ENCODE results near the gene PIEZO1. TPM values are rescaled to one million over a fixed set of nuclear protein-coding genes. Genes with fewer than 3 reads are reported as not detected.

The PIEZO1 gene
- total and polyA plus RNA-seq, 9 of the 15 experiments (the other 6 are each of a cell fraction or from before 2014, with no cell fraction given), result 3.6 to 432 (median 131) TPM

DNA sequence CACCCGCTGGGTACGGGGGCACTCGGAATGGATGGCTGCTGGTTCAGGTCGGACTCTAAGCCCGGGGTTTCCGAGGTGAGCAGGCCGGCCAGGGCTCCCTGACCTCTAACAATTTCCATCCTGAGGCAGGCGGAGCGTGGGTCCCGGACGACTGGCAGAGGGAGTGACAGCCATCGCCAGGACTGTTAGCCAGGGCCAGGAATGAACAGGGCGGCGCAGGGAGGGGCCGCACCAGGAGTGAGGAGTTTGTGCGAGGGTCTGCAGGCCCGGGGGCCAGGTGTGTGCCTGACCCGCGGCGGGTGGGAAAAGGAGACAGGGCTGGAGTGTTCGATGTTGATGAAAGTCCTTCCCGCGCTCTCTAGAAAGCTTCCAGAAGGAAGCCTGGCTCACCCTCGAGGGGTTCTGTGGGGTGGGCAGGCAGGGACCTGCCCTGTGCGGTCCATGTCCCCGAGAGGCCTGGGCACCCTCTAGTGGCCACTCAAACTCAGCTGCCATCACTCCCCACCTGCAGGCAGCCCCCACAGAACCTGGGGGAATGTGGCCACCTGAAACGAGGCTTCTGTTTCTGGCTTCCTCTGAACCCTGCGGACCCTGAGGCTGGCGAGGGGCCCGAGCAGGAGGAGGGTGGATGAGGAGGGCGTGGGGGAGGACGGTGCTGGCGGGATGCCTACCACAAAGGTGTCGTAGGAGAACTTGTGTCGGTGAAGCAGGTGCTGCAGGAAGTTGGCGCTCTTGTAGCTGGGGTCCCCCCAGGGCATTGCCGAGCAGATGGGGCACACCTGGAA lies 87.0 kb downstream of the PIEZO1 start (continued):
- TF ChIP-seq MAZ (CRISPR knock-in tag; conservative IDR thresholded peaks at IDR 0.05 in 1 of 2, IDR thresholded peaks at IDR 0.05 in 1 of 2), result no peak
- TF ChIP-seq, protein P1, sequence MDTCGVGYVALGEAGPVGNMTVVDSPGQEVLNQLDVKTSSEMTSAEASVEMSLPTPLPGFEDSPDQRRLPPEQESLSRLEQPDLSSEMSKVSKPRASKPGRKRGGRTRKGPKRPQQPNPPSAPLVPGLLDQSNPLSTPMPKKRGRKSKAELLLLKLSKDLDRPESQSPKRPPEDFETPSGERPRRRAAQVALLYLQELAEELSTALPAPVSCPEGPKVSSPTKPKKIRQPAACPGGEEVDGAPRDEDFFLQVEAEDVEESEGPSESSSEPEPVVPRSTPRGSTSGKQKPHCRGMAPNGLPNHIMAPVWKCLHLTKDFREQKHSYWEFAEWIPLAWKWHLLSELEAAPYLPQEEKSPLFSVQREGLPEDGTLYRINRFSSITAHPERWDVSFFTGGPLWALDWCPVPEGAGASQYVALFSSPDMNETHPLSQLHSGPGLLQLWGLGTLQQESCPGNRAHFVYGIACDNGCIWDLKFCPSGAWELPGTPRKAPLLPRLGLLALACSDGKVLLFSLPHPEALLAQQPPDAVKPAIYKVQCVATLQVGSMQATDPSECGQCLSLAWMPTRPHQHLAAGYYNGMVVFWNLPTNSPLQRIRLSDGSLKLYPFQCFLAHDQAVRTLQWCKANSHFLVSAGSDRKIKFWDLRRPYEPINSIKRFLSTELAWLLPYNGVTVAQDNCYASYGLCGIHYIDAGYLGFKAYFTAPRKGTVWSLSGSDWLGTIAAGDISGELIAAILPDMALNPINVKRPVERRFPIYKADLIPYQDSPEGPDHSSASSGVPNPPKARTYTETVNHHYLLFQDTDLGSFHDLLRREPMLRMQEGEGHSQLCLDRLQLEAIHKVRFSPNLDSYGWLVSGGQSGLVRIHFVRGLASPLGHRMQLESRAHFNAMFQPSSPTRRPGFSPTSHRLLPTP (IDR thresholded peaks at IDR 0.05; ENCODE audit: borderline replicate concordance, extremely low read depth, insufficient read length), result no peak
- peak in 1 of 2 experiments; percentile 57; a peak in 2 of 4 replicates for TF ChIP-seq RAD21 (CRISPR knock-in tag; conservative IDR thresholded peaks at IDR 0.05 in 1 of 2, IDR thresholded peaks at IDR 0.05 in 1 of 2)
- 0 out of 2 replicates have a peak, but pooled peaks have one; percentile 4 for TF ChIP-seq SMC3 (conservative IDR thresholded peaks at IDR 0.05; ENCODE audit: insufficient read depth, low read depth, low read length)
- no peak for TF ChIP-seq ZBTB1 (CRISPR knock-in tag; IDR thresholded peaks at IDR 0.05; ENCODE audit: borderline replicate concordance, low read depth)
- TF ChIP-seq THRA (IDR thresholded peaks at IDR 0.05), result no peak
- TF ChIP-seq, protein P2, sequence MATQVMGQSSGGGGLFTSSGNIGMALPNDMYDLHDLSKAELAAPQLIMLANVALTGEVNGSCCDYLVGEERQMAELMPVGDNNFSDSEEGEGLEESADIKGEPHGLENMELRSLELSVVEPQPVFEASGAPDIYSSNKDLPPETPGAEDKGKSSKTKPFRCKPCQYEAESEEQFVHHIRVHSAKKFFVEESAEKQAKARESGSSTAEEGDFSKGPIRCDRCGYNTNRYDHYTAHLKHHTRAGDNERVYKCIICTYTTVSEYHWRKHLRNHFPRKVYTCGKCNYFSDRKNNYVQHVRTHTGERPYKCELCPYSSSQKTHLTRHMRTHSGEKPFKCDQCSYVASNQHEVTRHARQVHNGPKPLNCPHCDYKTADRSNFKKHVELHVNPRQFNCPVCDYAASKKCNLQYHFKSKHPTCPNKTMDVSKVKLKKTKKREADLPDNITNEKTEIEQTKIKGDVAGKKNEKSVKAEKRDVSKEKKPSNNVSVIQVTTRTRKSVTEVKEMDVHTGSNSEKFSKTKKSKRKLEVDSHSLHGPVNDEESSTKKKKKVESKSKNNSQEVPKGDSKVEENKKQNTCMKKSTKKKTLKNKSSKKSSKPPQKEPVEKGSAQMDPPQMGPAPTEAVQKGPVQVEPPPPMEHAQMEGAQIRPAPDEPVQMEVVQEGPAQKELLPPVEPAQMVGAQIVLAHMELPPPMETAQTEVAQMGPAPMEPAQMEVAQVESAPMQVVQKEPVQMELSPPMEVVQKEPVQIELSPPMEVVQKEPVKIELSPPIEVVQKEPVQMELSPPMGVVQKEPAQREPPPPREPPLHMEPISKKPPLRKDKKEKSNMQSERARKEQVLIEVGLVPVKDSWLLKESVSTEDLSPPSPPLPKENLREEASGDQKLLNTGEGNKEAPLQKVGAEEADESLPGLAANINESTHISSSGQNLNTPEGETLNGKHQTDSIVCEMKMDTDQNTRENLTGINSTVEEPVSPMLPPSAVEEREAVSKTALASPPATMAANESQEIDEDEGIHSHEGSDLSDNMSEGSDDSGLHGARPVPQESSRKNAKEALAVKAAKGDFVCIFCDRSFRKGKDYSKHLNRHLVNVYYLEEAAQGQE (IDR thresholded peaks at IDR 0.05; ENCODE audit: borderline replicate concordance), result peak; percentile 24; the same call in 1 of the 2 replicates
- TF ChIP-seq, protein P2 (CRISPR knock-in tag; IDR thresholded peaks at IDR 0.05; ENCODE audit: low read depth), result no peak
- TF ChIP-seq MYNN (IDR thresholded peaks at IDR 0.05), result no peak
- no peak for TF ChIP-seq MYNN (CRISPR knock-in tag; IDR thresholded peaks at IDR 0.05)
- TF ChIP-seq ZBTB9 (CRISPR knock-in tag; IDR thresholded peaks at IDR 0.05), result no peak
